GM04504 (cell line): Measurements from ENCODE around the gene DPP6.

Experiments
- DNase-seq: peaks from one replicate; pipeline ENCODE4 v3.0.0-alpha.2; 2012; ENCODE audit warnings: low read depth

Gene DPP6

DNA sequence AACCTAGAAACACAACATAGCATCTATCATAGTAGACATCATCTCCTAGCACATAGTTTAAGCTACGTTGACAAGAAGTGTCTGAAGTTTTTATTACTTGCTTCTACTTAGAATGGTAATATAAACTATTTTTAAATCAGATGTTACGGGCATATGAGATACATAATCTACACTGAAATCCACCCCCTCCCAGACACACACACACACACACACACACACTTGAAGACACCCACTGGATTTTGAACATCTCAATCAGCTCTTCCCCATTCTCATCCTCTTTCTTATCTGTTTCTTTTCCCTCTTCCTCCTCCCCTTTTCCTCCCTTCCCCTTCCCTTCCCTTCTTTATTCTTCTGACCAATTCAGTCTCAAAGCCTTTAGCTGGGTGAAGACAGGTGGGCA, 774.8 kb downstream of the DPP6 start:
- DNase-seq: no peak

DNA sequence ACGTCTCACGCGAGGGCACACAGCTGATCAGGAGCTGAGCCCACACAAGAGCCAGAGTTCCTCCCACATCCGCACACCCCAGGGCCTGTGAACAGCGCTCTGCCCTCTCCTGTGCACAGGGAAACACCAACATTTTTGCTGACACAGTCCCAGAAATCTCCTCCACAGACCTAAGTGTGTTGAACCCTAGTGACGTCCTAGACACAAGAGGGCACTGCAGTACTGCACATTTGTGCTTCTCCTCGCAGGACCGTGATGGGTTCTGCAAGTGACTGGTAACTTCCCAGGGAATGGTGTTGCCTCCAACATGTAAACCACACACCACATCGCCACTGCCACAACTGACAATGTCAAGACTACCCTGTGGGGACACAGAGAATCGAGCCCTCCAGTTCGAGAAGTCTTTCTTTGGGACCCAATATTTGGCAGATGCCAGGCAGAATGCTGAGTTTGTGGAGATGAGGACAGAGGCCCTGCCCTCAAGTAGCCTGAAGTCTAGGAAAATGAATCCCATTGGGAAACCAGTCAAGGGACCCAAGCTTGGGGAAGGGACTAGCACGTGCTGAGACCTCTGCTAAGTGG, 780.5 kb downstream of the DPP6 start:
- DNase-seq: no peak

DNA sequence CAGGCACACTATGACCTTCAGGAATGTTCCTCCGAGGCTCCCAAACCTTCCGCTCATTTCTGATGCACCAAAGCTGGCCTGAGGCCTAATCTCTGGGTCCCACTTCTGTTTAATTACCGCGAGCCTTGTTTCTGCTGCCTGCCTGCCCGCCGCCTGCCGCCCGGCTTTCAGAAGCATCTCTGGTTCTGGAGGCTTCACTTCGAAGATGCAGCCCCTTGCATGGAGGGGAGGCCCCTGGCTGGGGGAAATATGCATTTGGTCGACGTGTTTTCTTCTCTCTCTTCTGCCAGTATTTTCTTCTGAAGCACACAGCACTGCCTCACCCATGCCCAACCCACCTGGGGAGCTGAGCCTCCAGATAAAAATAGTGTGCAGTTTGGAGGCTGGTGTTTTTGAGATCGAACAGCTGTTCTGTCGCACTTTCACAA, 783.8 kb downstream of the DPP6 start:
- DNase-seq: no peak

DNA sequence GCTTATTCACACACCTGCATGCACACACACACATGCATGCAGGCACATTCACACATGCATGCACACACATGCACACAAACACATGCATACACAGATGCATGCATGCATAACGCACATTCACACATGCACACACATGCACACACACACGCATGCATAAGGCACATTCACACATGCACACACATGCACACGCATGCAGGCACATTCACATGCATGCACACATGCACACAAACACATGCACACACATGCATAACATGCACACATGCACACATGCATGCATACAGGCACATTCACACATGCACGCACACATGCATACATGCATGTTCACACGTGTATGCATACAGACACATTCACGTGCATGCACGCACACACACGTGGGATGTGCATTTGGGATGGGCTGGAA, 784.9 kb downstream of the DPP6 start:
- DNase-seq: no peak

DNA sequence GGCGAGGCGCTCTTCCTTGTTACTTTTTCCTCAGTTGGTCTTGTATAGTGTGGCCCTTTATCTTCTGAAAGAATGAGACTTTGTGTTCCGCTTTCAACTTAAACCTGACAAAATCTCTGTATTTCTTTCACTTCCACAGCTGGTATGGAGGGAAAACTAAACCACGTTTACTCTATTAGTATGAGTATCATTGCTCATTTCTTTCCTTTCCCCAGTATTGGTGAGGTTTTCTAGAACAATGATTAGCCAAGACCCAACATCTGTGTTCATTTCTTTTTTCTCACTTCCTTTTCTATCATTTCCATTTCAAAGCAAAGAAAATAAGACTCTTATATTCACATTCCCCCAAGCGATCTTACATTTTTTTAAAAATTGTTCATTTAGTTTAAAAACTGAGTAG, 785.4 kb downstream of the DPP6 start:
- no peak for DNase-seq

DNA sequence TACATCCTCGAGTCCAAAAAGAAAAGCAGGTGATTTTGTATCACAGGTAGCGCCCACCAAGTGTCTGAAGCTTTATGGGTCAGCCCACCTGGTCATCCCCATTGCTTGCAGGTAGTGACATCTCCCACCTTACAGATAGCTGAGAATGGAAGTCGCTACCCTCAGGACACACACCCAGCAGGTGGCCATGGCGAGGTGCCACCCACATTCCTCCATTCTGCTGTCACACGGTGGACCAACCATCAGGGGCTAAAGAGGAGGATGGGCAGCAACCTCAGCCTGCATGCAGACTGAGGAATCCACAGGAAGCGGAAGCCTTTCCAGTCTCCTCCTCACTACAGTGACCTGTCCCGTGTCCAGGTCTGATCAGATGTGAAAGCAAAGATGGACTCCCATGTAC, 787.9 kb downstream of the DPP6 start:
- no peak for DNase-seq

DNA sequence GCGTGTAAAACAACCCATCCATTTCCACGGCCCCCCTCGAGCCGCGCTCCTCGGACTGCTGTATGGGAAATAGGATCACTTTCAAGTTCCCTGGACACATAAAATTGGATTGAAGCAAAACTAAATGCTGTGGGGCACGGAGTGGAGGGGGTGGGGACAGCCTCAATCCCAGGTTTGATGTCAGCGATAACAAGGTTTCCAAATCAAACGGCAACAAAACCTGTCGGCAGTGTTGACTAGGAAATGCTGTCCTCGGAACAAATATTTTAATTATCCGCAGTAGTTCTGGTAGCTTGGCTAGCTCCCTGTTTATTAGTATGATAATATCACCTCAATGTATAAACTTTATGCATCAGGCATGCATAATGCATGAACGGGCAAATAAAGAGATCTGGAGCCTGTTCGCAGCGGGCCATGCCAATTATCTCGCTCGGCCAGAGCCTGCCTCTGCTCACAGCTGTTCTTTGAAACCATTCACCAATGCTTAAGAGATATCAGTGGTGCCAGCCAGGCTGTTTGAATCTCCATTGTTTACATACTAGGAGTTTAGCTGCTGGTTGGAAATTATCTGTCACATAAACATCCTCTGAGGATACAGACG, 789.6 kb downstream of the DPP6 start:
- no peak for DNase-seq

DNA sequence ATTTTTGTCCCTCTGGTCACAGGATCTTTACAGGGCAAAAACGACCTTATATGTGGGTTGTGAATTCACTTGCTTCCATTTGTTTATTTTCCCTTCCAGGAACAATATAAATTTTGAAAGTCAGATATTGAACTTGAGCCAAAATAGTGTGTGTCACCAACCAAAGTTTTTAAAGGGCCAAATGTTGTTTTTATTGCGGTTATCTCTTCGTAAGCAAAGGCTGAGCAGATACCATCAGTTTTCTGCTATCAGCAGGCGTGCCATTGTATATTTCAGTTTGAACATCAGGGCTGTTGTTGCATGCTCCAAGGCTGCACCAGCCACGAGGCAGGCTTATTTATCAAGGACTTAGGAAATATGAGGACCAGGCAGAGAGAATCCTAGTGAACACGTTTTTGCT, 790.4 kb downstream of the DPP6 start:
- no peak for DNase-seq

DNA sequence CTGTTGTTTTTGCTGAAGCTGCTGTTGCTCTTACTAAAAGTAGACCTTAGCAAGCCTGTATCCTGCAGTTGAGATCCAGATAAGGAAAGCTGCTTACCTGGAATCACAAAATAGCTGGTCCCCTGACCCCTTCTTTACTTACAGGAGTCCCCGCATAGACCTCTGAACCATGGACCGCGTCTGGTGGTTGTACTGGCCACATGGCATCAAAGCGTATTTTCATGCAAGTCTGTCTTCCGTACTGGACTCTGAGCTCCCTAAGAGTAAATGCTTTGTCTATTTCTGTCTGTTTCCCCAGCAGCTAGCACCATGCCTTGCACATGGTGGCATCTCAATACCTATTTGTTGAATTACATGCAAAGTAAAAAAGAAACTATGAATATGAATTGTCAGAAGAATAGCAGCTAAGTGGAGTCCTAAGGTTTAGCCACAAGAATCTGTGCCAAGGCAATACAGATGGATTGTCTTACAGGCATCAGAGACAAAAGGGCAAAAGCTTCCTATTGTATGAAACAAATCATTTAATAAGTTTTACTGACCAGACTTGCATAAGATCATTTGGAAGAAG, 791.6 kb downstream of the DPP6 start:
- DNase-seq: no peak

DNA sequence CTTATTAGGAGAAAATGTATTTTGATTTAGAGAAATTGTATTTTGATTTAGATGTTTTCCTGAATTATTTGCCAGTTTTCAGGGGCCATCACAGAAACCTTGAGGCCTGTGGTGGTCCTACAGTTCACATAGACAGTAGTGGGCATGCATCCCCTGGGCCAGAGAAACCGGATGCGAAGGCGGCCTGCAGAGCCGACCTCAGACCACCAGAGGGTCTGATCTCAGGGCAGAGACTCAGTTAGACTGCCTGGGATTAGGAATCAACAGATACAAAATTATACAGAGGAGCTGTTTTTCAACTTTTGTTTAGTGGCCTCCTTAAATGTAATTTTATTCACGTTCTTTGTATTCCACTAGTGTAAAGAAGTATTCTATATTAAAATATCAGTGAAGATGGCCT, 792.3 kb downstream of the DPP6 start:
- DNase-seq: no peak

DNA sequence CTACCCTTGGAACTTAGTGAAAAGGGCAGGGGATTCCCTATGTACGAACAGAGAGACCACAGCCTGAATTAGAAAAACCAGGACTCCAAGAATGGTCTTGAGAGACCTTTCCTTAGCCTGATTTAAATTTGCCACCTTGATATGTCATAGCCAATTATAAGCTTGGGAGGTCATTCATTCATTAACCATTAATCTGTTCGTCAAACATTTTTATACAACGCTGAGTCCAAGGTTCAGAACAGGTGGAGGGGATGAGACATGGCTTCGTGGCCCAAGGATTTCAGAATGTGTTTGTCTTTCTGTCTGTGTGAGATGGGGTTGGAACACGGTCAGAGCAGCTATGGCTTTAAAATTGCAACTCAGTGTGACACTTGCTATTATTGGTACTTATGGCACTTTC, 792.8 kb downstream of the DPP6 start:
- no peak for DNase-seq

DNA sequence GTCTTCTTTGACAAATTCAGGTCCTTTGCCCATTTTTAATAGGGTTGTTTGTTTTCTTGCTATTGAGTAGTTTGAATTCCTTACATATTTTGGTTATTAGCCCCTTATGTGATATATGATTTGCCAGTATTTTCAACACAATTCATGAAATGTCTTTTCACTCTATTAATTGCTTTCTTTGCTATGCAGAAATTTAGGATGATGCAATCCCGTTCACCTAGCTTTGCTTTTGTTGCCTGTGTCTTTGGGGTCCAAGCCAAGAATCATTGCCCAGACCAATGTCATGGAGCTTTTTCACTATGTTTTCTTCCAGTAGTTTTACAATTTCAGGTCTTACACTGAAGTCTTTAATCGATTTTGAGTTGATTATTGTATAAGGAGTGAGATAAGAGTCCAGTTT, 796.3 kb downstream of the DPP6 start:
- DNase-seq: no peak

DNA sequence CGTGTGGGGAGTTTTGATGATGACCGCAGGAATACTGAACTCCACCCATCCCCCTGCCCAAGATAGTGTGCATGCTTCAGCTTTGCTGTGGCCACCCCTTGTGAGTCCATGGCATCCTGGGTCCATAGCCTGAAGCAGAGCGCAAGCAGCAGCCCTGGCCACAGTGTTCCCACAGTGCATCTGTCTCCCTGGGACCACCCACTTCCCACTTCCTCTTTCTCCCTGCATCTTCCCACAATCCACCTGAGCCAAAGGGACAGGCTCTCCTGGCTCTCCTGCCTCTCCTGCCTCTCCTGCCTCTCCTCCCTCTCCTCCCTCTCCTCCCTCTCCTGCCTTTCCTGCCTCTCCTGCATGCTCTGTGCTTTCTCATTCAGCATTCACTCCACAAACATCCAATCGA, 800.0 kb downstream of the DPP6 start:
- no peak for DNase-seq

DNA sequence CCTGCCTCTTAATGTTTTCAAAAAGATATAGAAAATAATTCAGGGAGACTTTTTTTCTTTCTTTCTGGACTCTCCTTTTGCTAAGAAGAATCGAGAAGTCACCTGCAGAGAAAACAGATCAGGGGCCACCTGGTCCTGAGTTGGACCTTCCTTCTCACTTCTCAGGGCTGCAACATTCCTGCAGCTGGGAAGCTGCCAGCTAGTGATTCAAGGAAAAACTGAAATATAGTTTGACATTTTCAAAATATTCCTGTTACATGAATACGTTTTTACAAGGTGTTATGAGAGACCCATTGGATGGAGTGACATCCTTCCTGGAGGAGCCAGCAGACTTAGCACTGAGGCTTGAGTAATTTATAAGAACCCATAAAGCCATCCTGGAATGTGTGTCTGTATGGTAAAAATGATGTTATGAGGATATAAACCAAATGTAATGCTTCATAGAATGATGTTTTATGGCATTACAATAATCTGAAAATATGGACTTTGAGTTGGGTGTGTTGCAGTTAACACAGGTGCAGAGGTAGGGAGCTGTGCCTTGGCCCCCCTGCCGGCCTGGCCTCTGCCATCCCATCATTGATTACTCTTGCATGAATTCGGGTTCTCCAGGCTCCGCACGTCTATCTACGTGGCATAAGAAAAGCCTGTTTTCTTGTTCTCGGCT, 801.0 kb downstream of the DPP6 start:
- no peak for DNase-seq

DNA sequence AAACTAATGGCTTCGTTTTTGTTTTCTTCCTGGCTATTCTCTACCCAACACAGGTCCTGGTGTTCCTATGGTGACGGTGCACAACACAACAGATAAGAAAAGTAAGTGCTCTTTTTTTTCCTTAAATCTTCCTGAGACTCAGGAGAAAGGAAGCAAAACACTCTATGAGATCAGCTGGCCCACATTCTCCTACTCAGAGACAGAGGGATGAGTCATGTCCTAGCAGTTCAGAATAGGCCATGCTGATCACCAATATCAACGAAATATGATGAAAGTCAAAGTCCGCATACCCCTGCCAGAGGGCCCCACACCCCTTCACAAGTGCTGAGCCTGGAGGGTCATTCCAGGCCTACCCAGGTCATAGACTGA, 801.5 kb downstream of the DPP6 start:
- DNase-seq: no peak

DNA sequence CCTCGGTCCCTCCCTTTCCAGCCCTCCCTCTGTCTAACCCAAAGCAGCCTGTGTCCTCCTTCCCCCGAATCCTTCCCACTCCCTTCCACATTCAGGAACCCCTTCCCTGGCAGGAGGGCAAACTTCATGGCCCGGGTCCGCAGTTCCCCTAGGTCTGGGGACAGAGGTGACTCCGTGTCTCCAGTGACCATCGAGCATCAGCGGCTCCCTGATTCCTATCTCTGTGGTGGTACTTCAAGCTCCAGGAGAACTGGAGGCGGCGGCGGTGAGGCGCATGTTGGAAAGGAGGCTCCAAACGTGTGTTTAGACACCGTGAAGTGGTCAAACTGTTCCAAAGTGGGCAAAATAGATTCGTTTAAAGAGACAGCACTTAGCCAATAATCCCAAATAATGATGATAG, 802.6 kb downstream of the DPP6 start:
- DNase-seq: no peak

DNA sequence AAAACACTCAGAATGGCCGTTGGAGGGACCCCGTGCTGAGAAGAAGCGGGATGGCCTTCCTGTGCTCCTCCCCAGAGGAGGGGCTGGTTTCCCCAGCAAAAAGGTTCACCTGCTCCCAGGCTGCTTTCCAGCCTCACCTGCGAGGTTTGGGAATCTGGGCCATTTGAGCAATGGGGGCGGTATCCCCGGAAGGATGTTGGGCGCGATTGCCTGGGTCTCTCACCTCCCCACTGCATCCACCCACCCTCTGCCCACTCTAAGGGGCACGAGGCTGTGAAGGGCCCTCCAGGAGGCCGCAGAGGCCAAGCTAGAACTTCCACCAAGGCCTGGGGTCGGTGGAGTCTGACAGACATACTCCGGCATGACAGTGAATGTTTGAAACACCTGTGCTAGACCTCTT, 803.2 kb downstream of the DPP6 start:
- no peak for DNase-seq

DNA sequence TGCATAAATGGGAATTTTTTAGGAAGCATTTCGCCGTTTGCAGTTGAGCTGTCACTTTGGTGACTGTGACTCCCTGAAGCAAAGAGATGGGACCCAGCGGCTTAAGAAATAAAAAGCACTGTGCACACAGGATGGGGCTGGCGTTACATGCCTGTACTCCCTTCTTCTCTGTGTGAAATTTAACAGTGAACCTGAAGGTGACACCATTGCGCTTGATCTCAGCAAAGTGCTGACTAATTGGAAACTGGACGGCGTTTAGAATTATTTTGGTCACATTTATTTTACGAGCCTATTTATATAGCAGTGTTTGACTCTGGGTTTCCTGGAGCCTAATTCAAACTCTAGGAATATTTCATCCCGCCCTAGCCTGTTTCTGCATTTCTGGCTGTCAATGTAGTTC, 804.5 kb downstream of the DPP6 start:
- DNase-seq: no peak

DNA sequence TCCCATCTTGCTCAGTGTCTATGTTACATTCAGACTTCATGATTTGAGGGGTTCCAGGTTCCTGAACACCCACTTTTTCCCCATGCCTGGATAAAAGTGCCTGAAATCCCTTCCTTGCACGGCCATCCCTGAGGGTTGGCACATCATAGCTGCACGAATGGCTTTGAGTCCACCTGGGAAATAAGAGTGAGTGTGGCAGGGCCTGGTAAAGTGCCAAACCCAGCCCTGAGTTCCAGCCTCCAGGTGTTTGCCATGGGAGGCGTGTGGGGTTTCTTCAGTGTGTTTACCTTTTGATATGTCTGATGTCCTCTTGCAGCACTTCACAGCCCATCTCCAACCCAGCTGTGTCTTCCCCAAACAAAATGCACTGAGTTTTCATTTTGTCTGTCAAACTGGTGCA, 805.0 kb downstream of the DPP6 start:
- no peak for DNase-seq

DNA sequence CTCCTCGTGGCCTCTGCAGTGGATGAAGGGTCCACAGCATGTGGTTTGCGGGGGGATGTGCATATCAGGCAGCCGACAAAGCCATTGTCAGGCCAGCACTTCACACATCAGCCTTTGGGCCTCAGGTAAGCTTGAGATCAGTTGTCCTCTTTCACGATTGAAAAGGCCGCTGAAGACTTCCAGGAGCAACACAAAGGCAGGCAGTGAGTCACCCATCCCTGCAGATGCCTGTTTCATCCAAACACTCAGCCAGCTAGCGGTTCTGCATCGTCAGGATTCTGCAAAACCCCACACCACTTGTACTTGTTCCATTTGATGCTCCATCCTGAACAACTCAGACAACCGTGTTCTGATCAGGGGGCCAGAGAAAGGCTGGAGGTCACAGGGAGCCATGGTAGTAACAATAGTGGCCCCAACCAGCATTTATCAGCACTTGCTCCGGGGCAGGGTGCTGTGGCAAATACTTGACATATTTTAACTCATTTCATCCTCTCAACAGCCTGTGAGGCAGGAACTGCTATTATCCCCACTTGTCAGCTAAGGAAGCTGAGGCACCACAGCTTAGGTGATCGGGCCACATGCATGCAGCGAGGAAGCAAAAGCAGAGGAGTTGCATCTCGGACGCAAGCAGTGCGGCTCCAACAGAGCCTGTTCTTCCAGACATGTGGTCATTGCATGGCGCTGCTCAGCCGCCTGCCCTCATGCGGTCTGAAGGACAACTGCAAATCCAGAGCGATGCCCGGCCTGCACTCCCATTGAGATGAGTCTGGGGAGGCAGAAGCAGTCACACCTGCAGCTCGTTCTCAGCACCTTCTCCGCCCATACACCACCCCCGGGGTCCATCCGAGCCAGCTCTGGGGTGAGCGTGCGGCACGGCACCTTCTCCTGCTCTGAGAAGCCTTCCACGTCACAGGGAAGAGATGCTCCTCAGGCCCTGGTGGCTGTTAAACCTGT, 805.8 kb downstream of the DPP6 start:
- no peak for DNase-seq

DNA sequence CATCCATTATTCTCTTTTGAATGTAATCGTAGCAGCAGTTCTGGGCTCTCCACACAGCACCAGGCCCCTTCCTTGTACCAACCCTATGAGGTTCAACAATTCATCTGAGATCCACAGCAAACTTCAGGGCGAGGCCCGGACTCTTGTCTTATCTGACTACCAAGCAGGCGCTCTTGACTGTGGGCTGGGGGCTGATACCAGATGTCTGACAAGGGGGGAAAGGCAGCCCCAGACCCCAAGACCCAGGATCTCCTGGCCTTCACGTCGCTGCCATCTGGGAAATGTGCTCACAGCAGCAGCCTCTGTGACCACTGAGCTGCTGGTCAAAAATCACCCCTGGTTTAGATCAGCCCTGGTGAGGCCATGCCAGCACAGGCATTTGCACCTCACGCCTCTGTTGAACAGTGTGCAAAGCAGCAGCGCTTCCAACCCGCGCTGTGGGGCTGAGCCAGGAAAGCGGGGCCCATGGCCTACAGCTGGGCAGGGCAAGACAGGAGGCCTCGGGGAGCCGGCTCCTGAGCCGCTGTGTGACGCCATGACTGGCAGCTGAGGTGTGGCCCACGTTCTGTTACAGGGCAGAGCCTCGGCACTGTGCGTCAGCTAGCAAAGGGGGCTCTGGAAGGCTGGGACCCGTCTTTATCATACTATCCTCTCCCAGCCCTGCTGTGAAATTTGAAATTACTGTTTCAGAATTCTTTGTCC, 806.8 kb downstream of the DPP6 start:
- DNase-seq: no peak
